CD4-positive, CD25-positive, alpha-beta regulatory T cell (primary cell): Measurements from ENCODE around the gene LRRC41. TPM values are rescaled to one million over a fixed set of nuclear protein-coding genes. Genes with fewer than 3 reads are reported as not detected.

Experiments
- polyA plus RNA-seq, 4 donors: library from polyadenylated mRNA; unstranded; fragments of 300-500 nt; fragmentation: Illumina TruSeq; gene quantifications; one replicate each; pipeline ENCODE4 v1.2.3, GENCODE V29; 2021
- total RNA-seq: library from RNA; stranded (reverse); gene quantifications from one replicate; pipeline ENCODE4 v1.2.3, GENCODE V29; 2022

LRRC41 gene
- total and polyA plus RNA-seq, 5 donors from 2014 or later, result 35.0 to 51.3 (median 50.4) TPM

Other genes with a start within 250 kb of the LRRC41 start
- 4.9 TPM for gene PIK3R3, start 171.0 kb downstream of the LRRC41 start, total RNA-seq
- gene PIK3R3, start 171.0 kb downstream of the LRRC41 start, polyA plus RNA-seq, result 1 to 10 TPM; 3.2 to 7.7 (median 5.0) TPM
- gene TSPAN1, start 128.5 kb downstream of the LRRC41 start, total RNA-seq, result not detected
- not detected for gene TSPAN1, start 128.5 kb downstream of the LRRC41 start, polyA plus RNA-seq
- gene P3R3URF, start 127.1 kb downstream of the LRRC41 start, total RNA-seq, result not detected
- not detected for gene P3R3URF, start 127.1 kb downstream of the LRRC41 start, polyA plus RNA-seq
- 32.5 TPM for gene POMGNT1, start 105.2 kb downstream of the LRRC41 start, total RNA-seq
- gene POMGNT1, start 105.2 kb downstream of the LRRC41 start, polyA plus RNA-seq, result 10 to 100 TPM; 28.9 to 35.8 (median 32.5) TPM
- not detected for gene LURAP1, start 100.3 kb downstream of the LRRC41 start, total RNA-seq
- gene LURAP1, start 100.3 kb downstream of the LRRC41 start, polyA plus RNA-seq, result not detected
- gene RAD54L, start 55.9 kb downstream of the LRRC41 start, total RNA-seq, result 0.67 TPM
- 1 to 10 TPM in 1 of 4 donors, under 1 TPM in 2, not detected in 1; 0.13 to 1.7 (median 0.16) TPM for gene RAD54L, start 55.9 kb downstream of the LRRC41 start, polyA plus RNA-seq
- 120 TPM for gene UQCRH, start 82 bp upstream of the LRRC41 start, total RNA-seq
- gene UQCRH, start 82 bp upstream of the LRRC41 start, polyA plus RNA-seq, result 100 to 1,000 TPM; 299 to 357 (median 342) TPM
- gene NSUN4, start 37.2 kb upstream of the LRRC41 start, total RNA-seq, result 33.4 TPM
- 10 to 100 TPM; 10.8 to 19.6 (median 15.7) TPM for gene NSUN4, start 37.2 kb upstream of the LRRC41 start, polyA plus RNA-seq
- gene FAAH, start 90.7 kb upstream of the LRRC41 start, total RNA-seq, result 7.3 TPM
- gene FAAH, start 90.7 kb upstream of the LRRC41 start, polyA plus RNA-seq, result 1 to 10 TPM in 3 of 4 donors, under 1 TPM in 1; 0.86 to 2.2 (median 1.6) TPM
- not detected for gene DMBX1, start 186.2 kb upstream of the LRRC41 start, total RNA-seq
- gene DMBX1, start 186.2 kb upstream of the LRRC41 start, polyA plus RNA-seq, result not detected
- not detected for gene KNCN, start 248.0 kb upstream of the LRRC41 start, total RNA-seq
- not detected for gene KNCN, start 248.0 kb upstream of the LRRC41 start, polyA plus RNA-seq